DMS79 treated with DMSO at 0.1 percent for 48 hours (cell line): ENCODE measurements around the gene SBK2.
"Not testable (repeated sequence)": the region's sequence is repeated elsewhere in the genome, so short reads cannot be mapped to it uniquely, and the experiment has no call there.

Experiments
- DNase-seq: peaks from one replicate; lab custom pipeline; 2025; lab: John Stamatoyannopoulos, UW

Gene SBK2

DNA sequence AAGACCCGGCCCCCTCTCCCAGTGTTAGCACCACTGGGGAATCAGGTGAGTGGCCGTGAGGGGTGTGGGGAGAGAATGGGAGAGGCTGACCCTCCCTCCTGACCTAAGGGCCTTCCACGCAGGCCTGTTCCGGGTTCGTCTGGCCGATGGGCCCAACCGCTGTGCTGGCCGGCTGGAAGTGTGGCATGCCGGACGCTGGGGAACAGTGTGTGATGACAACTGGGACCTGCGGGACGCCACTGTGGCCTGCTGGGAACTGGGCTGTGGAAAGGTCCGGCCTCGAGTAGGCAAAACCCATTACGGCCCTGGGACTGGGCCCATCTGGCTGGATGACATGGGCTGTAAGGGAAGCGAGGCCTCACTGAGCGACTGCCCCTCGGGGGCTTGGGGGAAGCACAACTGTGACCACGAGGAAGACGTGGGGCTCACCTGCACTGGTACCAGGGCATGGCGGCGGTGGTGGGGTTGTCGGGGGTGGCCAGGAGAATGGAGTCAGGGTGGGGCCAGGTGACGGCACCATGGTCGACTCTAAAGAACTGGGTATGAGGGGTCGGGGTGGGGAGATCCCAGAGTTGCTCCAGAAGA lies 36.5 kb downstream of the SBK2 start:
- no peak for DNase-seq

DNA sequence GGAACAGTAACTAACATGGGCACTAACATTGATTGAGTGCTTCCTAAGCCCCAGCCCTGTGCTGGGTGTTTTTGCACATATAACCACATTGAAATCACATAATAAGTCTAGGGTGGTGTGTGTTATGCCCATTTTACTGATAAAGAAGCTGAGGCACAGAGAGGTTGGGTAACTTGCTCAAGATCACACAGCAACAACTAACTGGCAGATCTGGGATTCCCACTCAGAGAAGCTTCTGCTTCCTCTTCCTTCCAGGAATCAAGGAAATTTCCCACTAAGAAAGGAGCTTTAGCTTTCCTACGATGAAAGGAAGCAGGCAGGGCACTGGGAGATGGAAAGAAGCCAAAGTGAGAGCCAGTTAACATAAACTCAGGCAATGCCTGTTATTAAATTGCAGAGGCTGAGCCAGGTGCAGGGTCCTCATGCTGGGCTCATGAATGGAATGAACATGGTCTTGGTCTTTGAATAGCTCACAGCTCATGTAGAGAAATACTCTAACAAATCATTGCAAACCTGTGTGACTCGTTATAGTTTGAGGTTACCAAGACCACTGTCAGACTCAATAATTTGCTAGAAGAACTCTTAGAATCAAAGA lies 38.6 kb downstream of the SBK2 start:
- no peak for DNase-seq

DNA sequence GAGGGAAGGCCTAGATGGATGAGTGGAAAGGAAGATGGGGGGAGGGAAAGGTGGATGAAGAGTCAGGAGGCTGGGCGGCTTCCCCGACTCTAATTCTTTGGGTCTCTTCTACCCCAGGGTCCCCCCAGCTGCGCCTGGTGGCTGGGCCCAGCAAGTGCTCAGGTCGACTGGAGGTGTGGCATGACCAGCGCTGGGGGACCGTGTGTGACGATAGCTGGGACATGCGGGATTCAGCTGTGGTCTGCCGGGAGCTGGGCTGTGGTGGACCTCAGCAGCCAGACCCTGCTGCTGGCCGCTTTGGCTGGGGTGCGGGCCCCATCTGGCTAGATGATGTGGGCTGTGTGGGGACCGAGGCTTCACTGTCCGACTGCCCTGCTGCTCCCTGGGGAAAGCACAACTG lies 39.2 kb downstream of the SBK2 start:
- DNase-seq: no peak

DNA sequence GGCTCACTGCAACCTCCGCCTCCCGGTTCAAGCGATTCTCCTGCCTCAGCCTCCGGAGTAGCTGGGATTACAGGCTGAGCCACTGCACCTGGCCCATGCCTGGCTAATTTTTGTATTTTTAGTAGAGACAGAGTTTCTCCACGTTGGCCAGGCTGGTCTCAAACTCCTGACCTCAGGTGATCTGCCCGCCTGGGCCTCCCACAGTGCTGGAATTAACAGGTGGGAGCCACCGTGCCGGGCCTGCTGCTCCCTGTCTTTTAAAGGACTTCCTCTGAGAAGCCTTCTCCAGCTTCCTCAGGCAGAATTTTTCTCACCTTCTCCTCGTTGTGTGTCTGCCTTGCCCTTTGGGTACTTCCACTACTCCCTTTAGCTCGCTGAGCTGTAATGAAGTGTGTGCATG lies 40.1 kb downstream of the SBK2 start:
- not testable (repeated sequence) for DNase-seq

DNA sequence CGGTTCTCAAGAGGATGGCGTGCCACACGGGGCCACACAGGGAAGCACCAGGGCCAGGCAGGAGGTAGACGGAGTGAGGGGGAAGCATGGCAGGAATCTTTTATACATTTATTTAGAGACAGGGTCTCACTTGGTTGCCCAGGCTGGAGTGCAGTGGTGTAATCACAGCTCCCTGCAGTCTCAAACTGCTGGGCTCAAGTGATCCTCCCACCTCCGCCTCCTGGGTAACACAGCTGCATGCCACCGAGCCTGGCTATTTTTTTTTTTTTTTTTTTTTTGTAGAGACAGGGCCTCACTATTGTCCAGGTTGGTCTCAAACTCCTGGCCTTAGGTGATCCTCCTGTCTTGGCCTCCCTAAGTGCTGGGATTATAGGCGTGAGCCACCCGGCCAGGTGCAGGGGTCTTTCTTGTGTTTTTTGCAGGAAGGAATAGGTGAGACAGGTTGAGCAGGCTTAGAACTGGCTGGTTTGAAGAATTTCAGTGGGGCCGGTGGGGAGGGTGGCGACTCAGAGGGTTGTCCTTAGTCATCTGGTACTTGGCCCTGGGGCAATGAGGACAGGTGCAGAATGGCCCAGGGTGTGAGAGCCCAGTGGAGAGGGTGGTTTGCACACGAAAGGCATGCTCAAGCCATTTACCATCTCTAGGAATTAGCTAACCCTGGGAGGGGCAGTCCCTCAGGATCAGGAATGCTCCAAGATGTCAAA lies 41.1 kb downstream of the SBK2 start:
- DNase-seq: no peak

DNA sequence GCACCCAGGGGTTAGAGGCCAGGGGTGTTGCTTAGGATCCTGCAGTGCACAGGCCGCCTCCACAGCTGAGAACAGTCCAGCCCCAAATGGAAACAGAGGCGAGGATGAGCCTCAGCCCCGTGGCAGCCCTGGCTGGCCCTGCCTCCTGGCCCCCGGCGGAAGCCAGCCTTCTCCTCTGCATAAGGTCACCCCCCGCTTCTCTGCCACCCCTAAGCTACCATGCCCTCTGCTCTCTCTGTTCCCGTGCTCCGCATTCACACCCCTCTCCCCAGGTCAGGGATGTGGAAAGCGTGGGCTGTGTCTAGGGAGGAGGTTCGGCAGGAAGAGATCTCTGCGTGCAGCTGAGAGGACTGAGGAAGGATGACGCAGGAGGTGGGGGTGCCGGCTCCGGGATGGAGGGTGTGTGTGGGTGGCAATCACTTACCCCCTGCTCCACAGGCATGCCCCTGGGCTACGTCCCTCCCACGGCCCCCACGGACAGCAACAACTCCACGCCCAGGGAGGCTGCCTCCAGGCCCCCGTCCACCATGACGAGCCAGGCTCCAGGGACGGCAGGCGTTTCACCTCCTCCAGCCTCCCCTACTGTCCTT lies 42.7 kb downstream of the SBK2 start:
- no peak for DNase-seq

DNA sequence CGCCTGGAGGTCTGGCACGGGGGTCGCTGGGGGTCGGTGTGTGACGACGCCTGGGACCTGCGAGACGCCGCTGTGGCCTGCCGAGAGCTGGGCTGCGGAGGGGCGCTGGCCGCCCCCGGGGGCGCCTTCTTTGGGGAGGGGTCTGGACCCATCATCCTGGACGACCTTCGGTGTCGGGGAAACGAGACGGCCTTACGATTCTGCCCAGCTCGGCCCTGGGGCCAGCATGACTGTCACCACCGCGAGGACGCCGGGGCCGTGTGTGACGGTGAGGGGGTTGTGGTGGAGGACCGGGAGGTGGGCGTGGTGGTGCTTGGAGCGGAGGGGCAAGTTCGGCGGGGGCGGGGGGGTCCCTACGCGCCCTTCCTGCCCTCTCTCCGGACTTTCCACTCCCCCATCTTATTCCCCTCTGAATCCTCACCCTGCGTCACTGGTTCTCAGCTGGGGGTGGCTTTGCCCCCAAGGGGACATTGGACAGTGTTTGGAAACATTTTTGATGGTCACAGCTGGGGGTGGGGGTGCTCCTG lies 43.2 kb downstream of the SBK2 start:
- no peak for DNase-seq

DNA sequence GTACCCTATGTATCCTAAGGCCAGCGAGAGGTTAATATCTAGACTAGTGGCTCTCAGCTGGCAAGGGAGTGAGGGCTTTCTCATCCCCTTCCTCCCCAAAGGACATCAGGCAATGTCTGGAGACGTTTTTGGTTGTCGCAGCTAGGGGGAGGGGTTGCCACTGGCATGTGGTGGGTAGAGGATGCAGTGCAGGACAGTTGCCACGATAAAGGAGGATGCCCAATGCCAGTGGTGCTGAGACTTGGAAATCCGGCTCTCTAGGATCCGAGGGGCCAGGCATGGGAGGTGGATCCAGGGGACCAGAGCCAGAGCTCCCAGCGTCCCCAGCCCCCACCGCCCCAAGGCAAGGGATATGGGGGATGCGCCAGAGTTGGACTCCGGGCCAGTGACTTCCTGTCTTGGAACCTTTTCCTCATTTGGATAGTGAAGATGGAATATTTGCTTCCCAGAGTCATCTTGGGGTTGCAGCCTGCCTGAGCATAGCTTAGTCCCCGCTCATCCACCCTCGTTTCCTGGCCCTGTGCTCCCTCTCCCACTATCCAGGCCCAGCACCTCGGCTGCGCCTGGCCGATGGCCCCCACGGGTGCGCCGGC lies 43.8 kb downstream of the SBK2 start:
- no peak for DNase-seq

DNA sequence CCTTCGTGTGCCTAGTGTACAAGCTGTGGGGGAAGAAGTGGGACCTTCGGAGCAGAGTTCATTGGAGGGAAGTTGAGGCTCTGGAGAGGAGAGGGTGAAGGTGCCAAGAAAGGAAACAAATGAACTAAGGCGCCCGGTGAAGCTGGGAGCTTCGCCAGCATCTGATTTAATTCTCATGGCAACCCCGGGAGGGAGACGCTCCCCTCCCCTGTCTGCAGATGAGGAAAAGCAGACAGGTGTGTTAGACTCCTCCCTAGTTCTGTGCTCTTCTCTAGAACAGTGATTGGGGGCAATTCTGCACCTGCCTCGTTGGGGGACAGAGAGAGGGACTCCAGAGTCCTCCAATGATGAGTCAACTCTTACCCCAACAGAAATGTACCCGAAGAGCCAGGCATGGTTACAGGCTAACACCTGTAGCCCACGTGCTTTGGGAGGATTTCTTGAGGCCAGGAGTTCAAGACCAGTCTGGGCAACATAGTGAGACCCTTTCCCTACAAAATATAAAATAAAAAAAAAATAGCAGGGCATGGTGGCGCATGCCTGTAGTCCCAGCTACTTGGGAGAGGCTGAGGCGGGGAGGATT lies 44.5 kb downstream of the SBK2 start:
- DNase-seq: peak; percentile 9

DNA sequence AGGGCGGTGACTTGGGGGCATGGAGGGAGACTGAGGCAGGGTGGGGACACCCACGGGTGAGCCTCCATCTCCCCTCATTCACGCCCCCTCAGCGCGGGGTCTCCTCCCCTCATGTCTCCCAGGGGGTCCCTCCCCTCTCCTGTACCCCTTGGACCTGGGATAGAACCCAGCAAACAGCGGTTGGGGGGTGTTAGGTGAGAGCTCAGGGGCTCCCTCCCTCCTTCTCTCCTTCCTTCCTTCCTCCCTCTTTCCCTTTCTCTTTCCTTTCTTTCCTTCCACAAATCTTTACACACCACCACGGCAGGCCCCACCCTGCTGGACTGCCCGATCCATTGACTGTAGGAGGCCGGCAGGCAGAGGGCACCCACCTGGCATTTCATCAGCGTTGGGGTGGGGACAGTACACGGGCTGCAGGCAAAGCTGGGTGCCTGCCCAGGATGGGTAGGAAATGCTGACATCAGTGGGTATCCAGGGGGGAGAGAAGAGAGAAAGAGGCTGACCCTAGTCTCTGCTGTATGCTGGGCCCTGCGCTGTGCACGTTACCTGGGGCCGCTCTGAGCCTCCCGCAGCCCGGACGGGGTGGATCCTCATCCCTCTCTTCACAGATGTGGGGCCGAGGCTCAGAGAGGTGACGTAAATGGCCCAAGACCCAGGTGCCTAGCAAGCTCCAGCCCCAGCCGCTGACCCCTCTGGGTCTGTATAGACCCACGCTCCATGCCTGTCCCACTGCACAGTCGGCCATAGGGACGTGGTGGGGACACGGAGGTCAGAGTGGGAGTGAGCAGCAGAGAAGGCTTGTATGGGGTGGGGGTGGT lies 45.2 kb downstream of the SBK2 start:
- no peak for DNase-seq

DNA sequence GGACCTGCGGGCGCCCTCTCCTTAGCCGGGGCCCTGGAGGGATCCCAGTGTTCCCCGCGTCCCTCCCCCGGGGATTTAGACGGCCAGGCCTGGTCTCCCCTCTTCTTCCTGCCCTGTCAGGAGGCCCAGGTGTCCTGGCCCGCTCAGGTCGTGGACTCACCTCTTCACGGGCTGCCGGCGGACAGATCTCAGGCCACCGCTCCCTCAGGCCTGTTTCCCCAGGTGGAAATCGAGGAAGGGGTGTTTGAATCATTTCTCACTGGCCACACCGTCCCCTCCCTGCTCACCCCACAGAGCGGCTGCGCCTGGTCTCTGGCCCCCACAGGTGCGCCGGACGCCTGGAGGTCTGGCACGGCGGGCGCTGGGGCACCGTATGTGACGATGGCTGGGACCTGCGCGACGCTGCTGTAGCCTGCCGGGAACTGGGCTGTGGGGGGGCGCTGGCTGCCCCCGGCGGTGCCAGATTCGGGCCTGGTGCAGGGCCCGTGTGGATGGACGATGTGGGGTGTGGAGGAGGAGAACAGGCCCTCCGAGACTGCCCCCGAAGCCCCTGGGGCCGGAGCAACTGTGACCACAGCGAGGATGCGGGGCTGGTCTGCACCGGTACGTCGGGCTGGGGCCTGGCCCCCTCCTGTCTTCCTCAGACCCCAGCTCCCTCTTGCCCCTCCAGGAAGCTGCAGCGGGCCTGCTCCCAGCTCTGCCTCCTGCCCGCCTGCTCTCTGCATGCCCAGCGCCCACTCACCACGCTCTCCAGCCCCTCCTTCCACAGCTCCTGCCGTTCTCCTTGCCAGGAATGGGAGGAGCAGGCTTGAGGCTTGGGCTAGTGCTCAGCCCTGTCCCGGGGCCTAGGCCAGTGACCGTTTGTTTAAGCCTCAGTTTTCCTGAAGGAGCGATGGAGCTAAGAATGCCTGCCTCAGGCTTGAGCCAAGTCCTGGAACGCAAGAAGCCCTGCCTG lies 46.2 kb downstream of the SBK2 start:
- DNase-seq: no peak

DNA sequence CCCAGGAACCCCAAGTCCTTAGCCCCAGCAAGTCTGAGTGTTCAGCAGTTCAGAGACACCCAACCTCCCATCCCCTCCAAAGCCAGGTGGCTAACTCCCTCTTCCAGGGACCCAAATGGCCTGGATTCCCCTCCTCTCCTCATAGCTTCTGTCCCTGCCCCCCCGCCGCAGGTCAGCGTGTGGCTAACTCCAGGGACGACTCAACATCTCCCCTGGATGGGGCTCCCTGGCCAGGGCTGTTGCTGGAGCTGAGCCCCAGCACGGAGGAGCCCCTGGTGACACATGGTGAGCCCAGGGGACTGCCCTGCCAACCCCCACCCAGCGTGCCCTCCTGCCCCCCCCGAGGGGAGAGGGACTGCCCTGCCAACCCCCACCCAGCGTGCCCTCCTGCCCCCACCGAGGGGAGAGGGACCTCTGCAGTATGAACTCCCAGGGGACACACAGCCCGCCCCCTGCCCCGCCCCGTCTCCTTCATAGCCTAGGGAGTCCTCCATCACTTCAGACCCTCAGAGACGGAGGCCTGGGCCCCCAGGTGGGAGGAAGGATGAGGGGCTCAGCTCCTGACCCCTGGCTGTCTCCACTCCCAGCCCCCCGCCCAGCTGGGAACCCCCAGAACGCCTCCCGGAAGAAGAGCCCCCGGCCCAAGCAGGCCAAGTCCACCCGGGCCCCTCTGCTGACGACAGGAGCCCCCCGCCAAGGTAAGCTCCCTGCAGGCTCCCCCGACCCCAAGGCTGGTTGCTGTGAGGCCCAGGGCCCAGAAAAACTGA lies 47.0 kb downstream of the SBK2 start:
- DNase-seq: no peak

DNA sequence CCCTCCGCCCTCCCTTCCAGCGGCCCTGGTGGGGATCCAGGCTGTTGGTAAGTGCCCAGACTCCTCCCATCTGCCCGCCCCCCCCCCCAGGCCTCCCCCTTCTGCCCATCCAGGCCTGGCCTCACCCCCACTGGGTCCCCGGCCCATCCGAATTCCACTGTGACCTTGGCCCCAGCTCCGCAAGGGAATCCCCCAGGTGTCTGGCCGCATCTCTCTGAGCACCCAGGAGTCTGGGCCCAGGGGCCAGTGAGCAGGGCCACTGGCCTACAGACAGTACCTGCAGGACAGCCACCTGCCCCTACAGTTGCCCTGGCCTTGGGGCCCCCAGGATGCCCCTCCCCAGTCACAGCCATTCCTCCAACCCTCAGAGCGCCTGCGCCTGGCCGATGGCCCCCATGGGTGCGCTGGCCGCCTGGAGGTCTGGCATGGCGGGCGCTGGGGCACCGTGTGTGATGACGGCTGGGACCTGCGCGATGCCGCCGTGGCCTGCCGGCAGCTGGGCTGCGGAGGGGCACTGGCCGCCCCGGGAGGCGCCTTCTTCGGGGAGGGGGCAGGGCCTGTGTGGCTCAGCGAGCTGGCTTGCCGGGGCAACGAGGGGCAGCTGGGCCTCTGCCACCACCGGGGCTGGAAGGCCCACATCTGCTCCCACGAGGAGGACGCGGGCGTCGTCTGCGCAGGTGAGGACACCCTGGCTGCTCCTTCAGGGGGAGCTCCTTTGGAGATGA lies 47.8 kb downstream of the SBK2 start:
- no peak for DNase-seq

DNA sequence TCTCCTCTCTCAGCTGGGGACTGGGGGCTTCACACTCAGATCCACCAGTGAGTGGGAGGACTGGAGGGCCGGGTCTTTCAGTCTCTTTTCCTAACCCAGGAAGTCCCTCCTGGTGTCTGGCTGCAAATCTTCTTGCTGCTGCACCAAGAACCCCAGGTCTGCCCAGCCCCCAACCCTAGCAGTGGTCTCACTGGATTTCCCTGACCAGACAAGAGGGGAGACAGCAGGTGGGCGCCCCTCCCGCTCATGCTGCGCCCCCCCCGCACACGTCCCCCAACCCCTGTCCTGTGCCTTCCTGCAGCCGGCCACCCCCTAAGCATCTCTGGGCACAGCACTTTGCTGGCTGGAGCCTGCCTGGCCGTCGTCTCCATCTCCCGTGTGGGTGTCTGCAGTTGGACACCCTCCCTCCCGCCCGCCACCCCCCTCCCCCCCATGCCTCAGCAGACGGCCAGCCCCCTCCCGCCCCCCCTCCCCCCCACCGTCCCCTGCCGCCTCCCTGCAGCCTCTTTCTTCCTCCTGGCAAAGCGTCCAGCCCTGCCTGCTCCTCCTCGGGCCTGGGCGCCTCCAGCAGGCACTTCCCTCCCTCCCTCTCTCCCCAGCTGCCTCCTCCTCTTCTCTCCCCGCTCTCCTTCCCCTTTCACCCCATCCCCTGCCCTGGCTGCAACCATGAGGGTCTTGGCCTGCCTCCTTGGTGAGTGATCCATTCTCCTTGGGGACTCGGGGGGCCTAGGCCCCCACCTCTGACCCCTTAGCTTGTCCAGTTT lies 48.8 kb downstream of the SBK2 start, which contains the start of gene SSC5D:
Gene SSC5D (plus strand): TSS at position 513 of the 764 bp plus-strand sequence. CDS start 154 bp downstream, at position 667.
- DNase-seq: no peak

DNA sequence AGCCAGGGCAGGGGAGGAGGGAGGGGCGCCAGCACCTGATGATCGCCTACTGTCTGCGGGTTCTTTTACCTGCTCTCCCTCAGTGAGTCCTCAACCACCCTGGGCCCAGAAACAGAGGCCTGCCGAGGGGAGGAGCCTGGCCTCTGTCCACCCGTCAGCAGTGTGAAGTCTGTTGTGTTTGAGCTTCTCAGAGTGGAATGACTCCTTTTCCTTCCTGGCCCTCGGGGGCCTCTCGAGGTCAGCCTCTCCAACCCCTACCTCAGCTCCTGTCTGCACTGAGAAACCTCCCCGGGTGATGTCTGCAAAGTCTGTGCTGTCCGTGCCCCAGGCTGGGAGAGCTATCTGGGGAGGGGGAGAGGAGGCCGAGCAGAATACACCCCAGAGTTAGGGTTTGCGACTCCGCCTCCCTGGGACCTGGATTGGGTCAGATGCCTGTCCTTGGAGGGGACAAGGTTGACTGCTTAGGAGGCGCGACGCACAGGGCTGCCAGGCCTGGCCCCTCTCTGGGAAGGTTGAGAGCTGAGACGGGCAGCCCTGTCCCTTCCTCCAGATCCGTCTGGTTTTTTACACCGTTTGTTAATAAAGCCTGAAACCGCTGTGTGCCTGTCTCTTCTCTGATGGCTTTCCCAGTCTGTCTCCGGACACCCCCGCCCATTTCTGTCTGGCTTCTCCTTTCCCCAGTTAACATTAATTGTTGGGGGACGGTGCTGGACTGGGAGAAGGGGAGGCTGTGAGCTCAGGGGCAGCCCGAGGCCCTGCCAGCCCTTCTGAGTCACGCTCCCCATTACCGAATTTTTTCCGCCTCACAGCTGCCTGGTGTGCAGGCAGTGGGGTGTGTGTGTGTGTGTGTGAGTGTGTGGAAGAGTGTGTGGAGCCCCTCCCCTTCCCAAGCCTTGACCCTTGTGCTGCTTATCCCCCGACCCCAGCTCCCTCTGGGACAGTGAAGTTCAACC lies 49.7 kb downstream of the SBK2 start:
- no peak for DNase-seq
